NOMO-1 (cell line): ENCODE results near the gene DLX5.
A peak's percentile ranks its signal among the peaks of the same experiment; 100 is the strongest.
"Not testable (repeated sequence)": the region's sequence is repeated elsewhere in the genome, so short reads cannot be mapped to it uniquely, and the experiment has no call there.

Experiments used
- DNase-seq, 2 experiments: peaks; one replicate each; lab custom pipeline; 2025; ENCODE audit not compliant: unreplicated experiment in 2 of 2; lab: John Stamatoyannopoulos, UW

Gene DLX5

DNA sequence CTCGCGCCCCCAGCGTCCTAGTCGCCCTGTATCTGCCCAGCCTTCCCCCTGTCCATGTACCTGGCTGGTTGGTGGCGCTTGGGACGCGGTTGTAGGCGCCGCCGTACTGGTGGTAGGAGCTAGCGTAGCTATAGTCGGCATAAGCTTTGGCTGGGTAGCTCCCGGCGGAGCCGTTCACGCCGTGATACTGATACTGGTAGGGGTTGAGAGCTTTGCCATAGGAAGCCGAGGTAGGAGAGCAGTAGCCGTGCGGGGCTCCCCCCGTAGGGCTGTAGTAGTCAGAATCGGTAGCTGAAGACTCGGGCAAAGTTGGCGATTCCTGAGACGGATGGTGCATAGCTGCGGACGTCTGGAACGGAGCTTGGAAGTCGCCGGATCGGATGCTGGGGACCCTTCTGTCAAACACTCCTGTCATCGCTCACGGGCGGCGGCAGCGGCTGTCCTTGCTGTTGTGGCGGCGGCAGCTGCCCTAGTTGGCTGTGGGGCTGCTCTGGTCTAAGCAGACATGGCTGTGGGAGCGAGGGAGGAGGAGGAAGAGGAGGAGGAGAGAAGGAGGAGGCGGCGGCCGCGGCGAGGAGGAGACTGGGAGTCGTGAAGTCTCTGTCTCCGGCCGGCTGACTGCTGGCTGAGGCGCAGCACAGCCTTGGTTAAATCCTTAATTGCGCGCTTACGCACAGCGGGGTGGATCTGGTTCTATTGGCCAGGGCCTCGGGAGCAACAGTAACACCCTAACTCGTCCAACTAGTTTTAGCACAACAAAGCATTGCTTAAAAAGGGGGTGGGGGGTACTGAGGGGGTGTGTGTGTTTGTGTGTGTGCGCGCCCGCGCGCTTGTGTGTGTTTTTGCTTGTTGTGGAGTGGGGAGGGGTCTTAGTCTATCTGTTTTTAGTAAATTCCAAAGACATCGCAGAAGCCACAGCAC is at the start of gene DLX5:
DLX5 (minus strand) TSS at position 623 of the 921 bp plus-strand sequence; CDS start at position 415, 208 bp downstream.
- peak; percentile 90 for DNase-seq

DNA sequence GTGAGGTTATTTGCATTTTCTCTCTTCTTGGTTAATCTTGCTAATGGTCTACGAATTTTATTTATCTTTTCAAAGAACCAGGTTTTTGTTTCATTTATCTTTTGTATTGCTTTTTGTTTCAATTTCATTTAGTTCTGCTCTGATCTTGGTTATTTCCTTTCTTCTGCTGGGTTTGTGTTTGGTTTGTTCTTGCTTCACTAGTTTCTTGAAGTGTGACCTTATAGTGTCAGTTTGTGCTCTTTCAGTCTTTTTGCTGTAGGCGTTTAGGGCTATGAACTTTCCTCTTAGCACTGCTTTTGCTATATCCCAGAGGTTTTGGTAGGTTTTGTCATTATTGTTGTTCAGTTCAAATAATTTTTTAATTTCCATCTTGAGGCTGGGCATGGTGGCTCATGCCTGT is 47.4 kb upstream of the DLX5 start:
- not testable (repeated sequence) for DNase-seq

DNA sequence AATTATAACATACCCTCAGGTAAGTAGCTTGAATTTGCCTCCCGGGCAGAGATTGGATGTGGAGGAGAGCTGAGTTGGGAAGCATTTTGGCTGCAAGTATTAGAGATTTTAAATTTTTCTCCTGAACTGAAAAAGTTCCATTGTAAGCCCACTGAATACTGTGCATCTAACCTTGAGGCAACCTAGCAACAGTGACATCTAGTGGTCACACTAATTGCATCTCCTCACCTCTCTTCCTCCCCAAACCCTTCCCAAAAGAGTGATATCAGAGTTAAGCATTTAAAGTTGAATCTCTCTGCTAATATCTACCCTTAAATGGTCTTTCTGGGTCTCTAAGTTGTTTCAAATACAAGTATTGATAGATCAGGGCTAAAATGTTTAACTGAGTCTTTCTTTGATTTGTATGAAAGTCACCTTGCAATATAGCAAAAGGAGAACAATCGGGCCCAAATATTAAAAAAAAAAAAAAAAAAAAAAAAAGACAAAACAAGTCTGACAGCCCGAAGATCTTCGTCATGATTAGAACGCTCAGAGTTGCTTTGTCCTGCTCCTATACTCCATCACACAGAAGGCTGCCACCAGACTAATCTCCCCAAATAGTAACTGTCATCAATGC is 40.4 kb upstream of the DLX5 start:
- DNase-seq = peak; percentile 51 to 83

DNA sequence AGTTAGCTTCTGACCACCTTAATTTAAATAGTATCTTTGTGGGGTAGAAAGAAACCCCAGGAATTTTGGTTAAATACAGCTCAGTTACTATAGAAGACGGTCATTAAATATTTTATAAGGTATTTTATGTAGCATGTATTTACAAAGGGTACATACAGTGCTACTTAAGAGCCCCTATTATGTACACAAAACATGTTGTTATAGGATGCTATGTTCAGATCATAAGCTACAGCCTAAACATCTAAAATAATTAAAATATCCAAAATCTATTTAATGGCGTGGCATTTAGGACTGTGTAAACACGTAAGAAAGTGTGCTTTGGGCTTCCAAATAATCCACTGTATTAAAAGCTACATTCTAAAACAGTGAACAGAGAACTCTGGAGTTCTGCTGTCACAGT is 39.4 kb upstream of the DLX5 start:
- no peak for DNase-seq

DNA sequence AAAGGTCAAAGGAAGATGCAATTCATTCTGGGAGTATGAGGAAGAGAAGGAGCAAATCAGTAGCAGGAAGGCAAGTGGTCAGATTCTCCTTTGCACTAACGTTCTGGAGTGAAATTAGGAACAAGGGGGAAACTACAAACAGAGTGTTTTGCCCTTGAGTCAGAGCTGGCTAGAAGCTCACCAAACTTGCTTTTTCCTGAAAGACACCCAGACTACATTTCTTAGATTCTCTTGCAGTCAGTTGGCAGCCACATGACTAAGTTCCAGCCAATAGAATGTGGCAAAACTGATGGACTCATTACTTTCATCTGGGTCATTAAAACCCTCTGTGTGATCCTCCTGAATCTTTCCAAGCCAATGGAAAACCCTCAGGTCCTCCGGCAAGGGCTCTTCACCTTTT is 18.6 kb upstream of the DLX5 start:
- no peak for DNase-seq

DNA sequence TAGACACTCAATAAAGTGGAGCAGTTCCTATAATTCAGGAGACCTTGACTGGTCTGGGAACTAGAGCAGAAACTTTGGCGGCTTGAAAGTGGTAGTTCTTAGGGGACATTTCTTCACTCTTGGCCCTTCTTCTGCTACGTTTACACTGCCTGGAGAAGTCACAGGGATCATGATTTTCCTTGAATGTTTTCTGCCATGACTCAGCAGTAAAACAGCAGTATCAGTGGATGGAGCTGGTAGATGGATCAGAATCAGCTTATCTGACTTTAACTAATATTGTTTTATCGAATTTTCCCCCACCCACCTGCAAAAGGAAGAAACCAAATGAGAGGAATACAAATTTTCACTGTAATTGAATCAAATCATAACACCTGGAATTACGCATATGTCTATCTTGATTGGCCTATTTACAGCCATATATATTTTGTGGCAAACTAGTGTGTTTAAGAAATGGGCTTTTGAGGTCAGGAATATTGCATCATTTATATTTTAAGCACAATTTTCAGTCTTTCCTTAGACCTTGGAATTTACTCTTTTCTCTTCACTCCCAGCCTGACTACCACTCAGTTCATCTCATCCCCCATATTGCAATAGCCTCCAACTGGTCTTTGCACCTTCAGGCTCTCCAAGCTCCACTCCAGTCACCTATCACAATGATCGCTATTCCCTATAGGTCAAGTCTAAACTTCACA is 14.9 kb upstream of the DLX5 start:
- no peak for DNase-seq

DNA sequence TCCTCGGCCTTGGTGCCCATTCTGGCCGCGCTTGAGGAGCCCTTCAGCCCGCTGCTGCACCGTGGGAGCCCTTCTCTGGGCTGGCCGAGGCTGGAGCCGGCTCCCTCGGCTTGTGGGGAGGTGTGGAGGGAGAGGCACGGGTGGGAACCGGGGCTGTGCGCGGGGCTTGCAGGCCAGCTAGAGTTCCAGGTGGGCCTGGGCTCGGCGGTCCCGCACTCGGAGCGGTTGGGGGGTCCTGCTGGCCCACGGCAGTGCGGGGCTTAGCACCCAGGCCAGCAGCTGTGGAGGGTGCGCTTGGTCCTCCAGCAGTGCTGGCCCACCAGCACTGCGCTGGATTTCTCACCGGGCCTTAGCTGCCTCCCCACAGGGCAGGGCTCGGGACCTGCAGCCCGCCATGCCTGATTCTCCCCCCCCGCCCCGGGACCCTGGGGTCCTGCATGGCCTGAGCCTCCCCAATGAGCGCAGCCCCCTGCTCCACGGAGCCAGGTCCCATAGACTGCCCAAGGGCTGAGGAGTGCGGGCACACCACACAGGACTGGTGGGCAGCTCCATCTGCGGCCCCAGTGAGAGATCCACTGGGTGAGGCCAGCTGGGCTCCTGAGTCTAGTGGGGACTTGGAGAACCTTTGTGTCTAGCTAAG is 9.7 kb upstream of the DLX5 start:
- not testable (repeated sequence) for DNase-seq

DNA sequence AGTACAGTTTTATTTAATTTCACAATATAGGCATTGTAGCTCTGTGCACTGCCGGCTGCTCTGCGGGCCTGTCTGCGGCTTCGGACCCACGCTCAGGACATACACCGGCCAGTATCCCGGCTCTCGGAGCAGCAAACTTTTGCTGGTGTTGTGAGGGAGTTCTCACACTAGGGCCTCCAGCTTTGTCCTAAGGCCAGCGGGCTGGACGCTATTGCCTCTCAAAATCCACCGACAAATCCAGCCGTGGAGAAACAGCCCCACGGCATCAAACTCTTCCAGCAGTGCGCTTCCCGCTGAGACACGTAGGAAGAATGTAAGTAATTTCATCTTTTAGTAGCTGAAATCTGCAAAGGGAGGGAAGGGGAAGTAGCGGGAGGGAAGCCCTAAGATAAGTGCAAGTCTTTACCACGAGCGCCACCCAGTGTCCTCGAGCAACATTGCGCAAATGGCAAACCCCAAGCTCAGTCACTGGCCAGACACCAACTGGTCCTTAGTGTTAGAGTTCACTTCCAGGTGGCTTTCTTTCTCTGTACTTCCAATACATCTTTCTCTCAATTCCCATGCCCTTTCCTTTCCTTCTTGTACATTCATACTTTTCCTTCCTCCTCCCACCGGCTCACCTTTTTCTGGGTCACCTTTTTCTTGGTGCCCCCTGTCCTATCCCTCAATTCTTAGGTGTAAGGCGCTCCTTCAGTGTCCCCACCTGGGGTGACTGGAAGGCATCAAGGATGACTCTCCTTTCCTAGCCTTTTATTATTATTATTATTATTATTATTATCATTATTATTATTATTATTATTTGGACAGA is 3.0 kb upstream of the DLX5 start:
- peak; percentile 97 to 99 for DNase-seq

DNA sequence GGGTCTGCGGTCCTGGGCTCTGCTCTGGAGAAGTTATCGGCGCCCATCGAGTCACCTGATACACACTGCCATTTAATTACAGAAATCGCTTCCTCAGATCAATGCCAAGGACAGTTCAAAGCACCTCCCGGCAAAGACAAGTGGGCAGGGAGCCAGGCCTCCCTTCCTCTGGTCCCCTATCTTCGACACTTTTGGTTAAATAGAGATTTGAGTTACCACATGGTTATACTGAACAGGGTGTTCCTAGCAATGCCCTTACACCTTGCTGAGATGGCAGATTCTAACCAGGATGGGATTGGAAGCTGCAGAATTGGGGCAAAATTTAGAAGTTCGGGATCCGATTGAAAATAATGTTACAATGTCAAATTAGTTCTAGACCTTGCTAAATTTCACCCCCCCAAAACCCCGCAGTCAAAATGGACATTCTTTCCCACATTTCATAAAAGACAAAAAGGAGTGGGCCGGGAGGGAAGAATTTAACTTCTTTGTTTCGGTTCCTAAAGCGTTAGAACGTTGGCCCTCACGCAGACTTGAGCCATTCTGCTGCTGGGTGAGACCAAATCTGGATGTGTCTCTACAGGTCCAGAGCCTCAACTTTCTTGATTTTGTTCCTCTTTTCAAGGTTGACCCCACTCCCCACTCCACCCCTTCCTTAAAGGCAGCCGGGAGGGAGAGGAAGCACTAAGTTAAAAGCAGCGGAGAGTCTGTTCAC is 2.2 kb upstream of the DLX5 start:
- DNase-seq = peak; percentile 99 to 100

DNA sequence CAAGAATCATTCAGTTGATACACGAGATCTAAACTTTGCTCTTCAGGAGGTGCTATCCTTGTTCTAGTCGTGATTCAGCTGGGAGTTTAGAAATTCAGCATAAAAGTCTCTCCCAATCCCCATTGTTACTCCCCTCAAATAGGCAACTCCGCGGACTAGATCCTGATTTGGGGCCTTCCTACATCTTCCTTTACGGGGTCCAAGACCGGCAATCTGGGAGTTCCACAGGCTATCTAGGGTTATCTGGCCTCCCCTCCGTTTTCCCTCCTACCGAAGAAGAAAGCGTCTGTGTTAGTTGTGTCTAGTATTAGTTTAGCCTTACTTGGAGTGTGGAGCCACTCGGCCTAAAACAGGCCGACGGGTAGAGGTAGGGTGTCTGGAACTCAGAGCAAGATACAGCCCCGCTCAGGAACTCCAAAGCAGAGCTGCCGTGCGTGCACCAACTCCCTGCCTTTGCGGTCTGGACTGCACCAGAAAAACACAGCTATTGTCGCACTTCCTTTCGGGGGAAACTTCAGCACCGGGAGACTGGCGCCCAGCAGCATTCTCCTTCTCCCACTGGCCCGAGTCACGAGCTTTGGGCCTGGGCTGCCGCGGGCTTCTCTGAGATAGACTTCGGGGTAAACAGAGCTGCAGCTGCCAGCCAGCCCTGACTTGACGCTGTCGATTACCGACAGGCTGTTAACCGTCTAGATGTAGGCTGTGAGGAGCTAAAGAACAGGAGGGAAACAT is 1.5 kb upstream of the DLX5 start:
- peak; percentile 53 to 69 for DNase-seq

DNA sequence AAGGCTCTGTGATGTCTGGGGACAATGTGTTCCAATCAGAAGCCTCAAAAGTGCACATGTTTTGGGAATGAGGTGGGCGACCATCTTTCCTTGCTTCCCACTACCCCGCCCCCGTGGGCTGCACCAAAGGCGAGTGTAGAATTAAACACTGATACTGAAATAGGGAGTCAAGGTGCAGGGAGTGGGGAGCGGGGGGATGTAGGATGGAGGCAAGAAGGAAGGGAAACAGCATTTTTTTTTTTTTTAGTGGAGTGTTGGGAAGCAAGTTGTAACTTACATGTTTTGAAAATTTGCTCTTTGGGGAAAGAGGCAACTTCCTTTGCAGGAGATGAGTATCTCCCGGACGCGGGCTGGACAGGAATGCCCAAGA is 484 bp upstream of the DLX5 start:
- no peak for DNase-seq

DNA sequence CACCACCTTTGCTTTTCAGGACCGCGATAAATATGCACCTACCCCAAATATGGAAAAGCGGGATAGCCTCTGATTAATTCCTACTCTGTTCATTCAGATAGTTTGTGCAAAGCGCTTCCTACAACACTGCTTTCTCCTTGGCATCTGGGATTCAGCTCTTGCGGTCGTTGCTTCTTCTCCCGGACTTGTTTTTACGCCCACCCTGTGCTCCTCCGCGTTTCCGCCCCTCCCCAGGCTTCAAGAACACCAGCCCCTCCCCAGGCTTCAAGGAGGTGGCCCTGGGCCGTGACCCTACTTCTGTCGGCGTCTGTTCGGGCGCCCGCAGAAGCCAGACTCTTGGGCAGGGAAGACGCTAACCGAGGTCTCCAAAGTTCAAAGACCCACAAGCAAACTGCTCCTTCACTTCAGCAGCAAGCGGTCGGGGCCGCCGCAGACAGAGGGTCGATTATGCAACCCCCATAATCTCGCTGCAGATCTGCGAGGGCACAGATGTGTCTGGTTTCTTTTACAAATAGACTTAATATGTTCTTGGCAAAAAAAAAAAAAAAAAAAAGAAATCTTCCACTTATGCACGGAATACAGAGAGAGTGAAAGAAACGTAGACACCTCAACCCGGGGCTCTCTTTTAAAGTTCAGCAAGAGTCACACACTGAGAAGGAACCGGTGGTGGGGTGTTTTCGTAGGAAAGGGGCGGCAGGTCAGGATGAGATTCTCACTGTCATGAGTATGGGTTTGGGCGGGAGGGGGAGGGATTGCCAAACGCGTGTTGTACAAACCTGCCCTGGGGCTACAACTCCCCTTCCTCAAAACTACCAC is 1.9 kb downstream of the DLX5 start:
- DNase-seq = peak; percentile 65 to 84

DNA sequence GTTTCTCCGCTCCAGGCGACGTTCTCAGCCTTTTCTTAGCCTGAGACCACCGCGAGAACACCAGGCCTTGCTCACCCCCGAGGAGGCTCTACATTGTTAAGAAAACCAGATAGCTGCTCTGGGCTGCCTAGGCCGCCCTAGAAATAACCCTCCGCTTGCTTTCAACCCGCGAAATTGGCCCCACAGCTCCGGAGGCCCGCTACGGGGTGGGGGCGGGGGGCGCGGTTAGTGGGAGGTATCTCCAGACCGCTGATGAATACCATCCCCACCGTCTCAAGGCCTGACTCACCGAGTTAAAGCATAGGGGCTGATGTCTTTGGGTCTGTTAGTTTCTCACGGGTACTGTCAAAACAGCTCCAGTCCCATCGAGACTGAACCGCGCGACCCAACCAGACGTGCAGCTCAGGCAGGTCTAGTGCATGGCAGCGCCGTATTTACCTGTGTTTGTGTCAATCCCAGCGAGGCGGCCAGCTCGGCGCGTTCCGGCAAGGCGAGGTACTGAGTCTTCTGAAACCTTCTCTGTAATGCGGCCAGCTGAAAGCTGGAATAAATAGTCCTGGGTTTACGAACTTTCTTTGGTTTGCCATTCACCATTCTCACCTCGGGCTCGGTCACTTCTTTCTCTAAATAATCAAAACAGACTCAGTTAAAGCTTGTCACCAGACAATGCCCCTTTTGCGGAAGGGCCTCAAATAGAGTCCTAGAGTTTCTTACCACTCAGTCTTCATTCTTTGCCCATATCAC is 2.7 kb downstream of the DLX5 start:
- DNase-seq = no peak

DNA sequence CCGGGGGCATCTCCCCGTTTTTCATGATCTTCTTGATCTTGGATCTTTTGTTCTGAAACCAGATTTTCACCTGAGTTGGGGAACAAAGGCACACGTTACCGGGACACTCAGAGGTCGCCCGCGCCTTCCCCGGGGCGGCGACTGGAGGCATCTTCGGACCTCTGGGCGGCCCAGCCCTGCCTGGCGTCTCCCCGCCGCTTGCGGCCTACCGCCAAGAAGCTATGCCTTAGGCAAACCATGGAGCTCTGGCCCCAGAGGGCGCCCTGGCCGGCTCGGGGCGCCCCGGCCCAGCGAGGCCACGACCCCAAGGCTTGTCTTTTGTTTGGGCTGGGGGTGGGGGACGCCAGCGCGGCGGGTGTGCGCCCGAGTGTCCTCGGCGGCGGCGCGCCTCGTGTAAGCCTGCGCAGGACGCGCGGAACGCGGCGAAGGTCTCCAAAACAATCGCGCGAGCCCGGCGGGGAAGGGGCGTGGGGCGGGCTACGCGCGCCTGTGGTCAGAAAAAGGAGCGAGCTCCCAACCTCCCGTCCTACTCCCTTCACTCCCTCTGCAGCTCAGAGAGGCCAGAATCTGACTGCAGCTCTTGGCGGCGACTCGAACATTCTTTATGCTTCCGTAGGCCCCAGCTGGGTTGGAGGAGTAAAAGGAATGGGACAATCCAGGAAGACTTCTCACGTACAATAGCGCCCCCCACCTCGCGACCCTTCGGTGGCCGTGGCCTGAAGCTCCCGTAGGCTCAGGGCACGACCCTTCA is 3.5 kb downstream of the DLX5 start:
- DNase-seq = no peak

DNA sequence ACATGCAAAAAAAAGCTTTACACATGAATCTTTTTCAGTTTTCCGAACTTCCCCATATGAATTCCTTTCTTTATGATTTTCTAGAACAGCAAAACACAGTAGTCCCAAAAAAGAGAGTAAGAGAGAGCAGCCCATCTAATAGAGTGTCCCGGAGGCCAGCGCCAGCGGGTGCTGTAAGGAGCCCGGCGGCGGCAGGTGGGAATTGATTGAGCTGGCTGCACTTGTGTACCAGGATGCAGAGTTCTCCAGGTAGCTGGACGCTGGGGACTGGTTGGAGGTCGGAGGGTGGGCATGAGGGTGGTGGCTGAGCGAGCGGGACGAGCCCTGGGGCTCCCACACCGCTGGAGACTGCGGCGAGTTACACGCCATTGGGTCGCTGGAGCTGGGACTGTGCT is 4.0 kb downstream of the DLX5 start:
- DNase-seq = no peak

DNA sequence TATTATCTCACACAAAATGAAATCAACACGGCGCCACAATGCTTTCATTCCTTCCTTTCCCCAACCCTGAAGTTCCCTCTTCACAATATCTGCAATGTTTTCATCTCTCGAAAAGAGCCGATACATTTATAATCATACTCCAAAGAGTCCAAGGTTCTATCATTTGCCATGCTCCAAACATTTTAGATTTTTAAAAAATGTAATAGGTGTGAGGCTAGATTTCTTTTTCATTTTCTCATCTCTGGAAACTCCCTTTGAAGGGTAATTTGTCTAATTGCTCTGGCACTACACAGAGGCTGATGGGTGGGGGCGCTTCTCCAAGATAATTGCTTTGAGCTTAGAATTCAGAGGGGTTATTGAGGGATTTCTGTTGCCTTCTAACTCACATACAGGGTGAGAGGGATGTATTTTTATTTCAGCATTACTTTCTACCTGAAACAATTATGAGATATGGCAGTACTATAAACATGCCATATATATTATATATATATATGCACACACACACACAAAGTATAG is 4.9 kb downstream of the DLX5 start:
- no peak for DNase-seq
